EH (cell line): ENCODE results near the gene VHLL.

ENCODE experiments used
- DNase-seq: peaks from one replicate; pipeline ENCODE4 v3.0.0-alpha.2; 2015; ENCODE audit warnings: low read depth

VHLL gene

GRCh38 chr1:156253634-156254033, 45.5 kb downstream of the VHLL start:
- DNase-seq: no peak

- DNase-seq: no peak
These were observed 47.6 kb downstream of the VHLL start for GRCh38 chr1:156251527-156251926.

- DNase-seq: no peak
These were observed 49.5 kb downstream of the VHLL start for GRCh38 chr1:156249593-156249992.
